HG03439 (cell line): ENCODE results near the gene SF3B4.
"Not testable (repeated sequence)": the region's sequence is repeated elsewhere in the genome, so short reads cannot be mapped to it uniquely, and the experiment has no call there.

Source experiments
- ATAC-seq: cut with Tn5 transposase; IDR thresholded peaks from one replicate; pipeline ENCODE4 v1.9.1; 2021; ENCODE audit warnings: mild to moderate bottlenecking, moderate library complexity; ENCODE audit not compliant: unreplicated experiment

Gene SF3B4

DNA sequence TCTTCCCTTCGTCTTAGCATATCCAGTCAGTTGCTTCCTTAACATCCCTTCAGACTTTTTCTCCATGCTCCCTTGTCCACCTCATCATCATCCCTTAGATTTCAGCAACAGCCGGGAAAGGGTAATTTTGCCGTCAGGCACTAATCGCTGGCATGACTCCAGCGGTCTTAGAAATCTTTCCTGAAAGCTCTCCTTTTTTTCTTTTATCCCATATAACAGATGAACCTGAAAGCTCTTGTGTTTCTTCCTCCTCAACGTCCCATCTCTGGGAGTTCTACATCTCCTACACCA lies 38.7 kb downstream of the SF3B4 start:
- no peak for ATAC-seq

DNA sequence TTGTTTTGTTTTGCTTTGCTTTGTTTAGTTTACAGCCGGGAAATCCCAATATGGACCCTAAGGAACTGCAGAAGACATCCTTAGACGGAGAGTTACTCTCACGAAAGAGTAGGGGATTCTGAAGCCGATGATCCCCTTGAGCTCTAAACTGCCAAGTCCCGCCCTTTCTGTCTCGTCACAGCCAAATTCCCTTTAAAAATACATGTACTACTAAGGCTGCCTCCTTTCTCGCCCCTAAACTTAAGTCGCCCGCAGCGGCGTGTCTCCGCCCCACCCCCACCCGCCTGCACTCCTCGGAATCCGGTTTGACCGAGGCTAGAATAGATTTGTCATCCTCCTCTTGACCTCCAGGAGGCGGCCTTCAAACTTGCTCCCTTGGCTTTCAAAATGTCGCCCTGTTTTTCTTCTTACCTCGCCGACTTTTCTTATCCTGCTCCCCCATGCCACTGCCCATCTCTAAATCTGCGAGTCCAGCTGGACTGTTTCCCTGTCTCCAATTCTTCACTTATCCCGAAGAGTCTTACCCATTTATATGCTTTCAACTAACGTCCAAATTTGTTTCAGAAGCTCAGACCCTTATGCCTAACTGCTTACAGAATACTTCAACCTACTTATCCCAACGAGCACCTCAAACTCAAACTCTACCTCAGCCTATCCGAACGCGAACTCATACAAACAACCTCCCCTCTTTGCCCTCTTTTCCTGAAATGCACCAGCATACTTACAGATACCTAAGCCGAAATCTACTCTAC lies 39.2 kb downstream of the SF3B4 start:
- peak; percentile 22 for ATAC-seq

DNA sequence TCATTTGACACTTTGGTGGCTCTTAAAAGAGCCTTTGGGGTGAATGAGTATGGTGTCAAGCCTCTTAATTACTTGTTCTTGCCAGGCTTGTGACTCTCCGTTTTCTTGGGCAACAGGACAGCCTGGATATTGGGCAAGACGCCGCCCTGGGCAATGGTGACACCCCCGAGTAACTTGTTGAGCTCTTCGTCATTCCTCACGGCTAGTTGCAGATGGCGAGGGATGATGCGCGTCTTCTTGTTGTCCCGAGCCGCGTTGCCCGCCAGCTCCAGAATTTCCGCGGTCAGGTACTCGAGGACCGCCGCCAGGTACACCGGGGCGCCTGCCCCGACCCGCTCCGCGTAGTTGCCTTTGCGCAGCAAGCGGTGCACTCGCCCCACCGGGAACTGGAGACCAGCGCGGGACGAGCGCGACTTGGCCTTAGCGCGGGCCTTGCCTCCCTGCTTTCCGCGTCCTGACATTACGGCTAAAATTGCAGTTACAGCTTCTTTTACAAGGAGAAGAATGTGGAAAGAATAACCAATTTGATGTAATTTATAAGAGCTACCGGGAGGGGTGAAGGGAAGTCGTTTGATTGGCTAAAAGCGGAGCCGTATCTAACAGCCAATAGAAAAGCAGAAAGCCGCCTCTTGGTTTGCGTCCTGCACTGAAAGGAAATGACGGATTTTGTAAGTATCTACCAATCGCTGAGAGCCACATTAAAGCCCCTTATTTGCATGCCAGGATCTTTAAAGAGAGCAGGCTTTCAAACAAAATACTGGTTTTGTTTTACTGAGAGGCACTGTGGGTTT lies 40.0 kb downstream of the SF3B4 start:
- peak; percentile 45 for ATAC-seq

DNA sequence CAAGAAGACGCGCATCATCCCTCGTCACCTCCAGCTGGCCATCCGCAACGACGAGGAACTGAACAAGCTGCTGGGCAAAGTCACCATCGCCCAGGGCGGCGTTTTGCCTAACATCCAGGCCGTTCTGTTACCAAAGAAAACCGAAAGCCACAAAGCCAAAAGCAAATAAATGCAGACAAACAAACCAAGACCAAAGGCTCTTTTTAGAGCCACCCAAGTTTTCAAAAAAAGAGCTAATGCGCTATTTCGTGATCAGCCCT lies 40.5 kb downstream of the SF3B4 start:
- not testable (repeated sequence) for ATAC-seq

GRCh38 chr1:149886396-149887195 lies 41.0 kb downstream of the SF3B4 start:
- ATAC-seq = peak; percentile 63

DNA sequence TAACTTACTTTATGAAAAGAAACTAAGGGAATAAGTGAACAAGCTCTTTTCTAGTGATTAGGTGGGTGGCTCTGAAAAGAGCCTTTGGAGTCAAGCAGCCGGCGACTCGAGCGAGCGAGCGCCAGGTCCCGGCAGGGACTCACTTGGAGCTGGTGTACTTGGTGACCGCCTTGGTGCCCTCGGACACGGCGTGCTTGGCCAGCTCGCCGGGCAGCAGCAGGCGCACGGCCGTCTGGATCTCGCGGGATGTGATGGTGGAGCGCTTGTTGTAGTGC lies 41.5 kb downstream of the SF3B4 start:
- ATAC-seq = not testable (repeated sequence)

DNA sequence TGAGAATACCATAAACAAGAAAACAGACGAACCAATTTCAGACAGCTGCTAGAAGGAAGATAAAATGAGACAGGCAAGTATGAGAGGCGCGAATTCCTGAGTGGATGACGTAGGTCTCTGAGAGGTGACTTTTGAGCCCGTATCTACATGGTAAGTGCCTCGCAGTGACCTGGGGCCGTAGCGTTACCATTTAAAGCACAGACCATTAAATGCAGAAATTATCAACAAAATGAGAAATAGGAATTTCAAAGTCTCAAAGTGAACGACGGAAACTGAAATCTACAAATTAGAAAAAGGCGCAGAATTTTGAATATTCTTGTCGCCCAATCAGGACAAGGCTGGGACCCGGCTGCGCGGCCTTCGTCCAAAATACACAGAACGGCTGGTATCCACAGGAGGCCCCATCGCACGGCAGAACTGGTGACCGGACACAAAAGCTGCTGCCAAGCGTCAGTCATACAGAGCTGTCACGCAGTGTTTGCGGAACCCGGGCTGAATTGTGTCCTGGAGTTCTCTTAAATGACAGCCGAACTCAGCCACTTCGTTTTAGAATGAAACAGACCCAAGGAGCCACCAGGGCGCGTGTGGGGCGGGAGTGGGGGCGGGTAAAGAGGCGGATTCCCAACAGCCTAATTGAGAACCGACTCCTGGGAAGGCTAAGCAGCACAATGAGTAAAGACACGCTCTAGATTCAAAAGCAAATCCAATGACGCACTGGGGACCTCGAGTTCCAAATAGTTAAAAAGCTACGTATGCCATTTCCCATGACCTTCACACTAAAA lies 42.1 kb downstream of the SF3B4 start:
- no peak for ATAC-seq

DNA sequence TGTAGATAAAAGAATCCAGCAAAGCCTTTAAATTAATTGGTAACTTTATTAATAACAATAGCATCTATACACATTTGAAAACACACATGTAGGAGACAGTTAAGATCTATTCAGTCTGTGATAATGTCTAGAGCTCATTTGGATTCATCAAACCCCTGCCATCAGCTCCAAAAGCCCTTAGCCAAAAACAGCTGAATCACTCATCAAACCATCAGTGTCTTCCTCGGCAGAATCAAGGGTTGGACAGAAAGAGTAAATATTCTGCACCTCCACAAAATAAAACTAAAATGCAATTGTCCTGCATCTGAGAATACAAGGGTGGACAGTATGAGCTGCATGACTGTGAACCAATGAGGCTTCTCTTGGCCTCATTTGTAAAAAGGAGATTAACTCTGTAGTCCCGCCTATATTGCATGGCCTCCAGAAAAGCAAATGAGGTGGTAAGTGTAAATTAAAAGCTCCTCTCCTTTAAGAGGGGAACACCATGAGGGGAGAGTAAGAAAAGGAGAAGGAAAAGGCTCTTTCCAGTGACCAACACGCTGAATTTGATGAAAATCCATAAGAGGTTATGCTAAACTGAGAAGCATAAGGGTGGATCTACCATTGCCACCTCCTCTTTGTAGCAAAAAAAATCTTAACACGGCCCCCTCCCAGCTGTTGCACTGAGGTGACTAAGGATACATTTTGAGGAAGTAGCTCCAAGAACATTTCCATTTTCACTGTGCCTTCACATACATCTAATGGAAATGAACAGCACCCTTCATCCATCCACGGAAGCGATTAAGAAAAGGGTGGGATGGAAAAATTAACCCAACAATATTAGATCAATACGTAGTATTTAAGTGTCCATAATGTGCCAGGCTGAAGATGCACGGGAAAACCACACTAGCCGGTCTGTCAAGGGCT lies 42.9 kb downstream of the SF3B4 start:
- no peak for ATAC-seq

DNA sequence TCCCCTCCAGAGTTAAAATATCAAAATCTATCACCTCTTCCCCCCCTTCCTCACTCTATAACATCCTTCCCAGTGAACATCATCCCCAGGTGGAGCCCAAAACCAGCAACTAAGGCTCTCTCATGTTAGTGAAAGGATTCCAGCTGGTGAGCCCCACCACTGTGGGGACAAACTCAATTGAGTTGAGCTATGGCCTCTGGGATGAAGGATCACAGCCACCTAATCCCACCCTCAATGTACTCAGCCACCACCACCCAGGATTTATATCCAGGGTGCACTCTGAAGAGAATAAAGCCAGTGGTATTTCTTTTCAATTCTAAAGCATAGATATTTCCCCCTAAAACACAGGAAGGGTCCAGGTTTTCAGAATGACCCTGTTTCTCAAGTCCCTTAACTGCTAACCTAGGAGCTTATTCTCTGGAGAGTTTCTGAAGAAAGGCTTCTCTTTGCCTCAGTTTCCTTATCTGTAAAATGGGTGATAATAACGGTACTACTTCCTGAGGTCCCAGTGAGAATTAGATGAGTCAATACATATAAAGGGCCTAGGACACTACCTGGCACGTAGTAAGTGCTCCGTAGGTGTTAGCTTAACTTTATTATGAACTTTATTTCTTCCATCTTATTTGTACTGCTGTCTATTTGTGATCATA lies 43.9 kb downstream of the SF3B4 start:
- ATAC-seq = no peak

DNA sequence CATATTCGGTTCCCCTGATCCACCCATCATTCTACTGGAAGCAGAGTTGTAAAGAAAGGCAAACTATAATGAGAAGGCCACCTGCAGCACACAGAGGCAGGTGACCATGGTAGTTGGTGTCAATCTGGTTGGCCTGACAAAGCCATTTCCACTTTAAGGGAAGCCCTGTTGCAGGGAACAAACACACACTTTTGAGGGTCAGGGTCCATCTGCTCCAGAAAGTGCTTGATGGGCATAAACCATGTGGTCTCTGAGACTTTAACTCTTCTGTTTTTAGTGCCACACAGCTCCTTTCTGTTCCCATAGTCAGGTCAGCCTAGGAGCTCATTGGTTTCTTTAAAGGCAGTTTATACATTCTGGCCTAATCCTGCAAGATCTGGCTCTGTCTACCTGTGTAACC lies 45.7 kb downstream of the SF3B4 start:
- ATAC-seq = no peak

- ATAC-seq = no peak
Measured at GRCh38 chr1:149879556-149879955, 48.0 kb downstream of the SF3B4 start.

DNA sequence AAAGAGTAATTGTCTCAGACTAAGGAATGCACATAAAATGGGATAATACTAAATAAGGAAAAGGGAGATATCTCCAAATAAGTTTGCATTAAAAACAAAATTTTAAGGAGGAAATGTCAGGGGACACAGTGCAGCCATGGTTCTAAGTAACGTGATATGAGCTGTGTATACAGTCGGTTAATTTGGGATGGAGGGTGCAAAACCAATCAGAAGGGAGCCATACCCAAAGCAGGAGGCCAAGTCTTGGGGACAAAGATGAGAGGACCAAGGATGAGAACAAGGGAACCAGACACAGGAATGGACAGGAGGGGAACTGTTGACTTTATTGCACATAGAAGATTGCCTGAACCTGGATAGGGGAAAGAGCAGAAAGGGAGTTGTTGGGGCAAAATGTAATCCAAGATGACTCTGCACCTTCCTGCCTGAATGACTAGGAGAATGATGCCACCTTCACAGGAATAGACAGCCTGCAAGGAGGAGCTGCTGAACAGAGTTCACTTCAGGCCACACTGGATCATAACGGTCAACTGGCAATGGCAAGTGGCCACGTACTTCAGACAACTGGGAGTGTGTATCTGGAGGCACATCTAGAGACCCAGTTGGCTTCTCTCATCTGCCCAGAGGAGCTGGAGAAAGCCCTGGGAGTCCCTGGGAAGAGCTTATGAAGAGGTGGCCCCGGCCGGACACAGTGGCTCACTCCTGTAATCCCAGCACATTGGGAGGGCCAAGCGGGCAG lies 50.2 kb downstream of the SF3B4 start:
- ATAC-seq = no peak
